ENCODE measurements around the gene SNAP29.

GRCh38 chr22:20825624-20826023 lies 33.2 kb upstream of the SNAP29 start:
- TF ChIP-seq EZH2 (IDR thresholded peaks at IDR 0.05) = no peak
- TF ChIP-seq POLR2AphosphoS5 (IDR thresholded peaks at IDR 0.05; ENCODE audit: borderline replicate concordance, low read depth, low read length) = no peak

All from SK-N-MC (cell line).